GM18858 (cell line): ENCODE results near the gene WRNIP1.

ENCODE experiments used
- ATAC-seq: cut with Tn5 transposase; IDR thresholded peaks from one replicate; pipeline ENCODE4 v1.9.1; 2021; ENCODE audit not compliant: unreplicated experiment

Gene WRNIP1

GRCh38 chr6:2765166-2765895, at the start of gene WRNIP1:
WRNIP1 (plus strand) TSS chr6:2765393; CDS start chr6:2765623, 230 bp downstream.
- peak; percentile 81 for ATAC-seq

GRCh38 chr6:2715737-2716136, 49.5 kb upstream of the WRNIP1 start:
- ATAC-seq = no peak

- no peak for ATAC-seq
These were observed 48.1 kb upstream of the WRNIP1 start for GRCh38 chr6:2716936-2717700.

- no peak for ATAC-seq
These were observed 46.7 kb upstream of the WRNIP1 start for GRCh38 chr6:2718334-2719092.

- ATAC-seq = no peak
These were observed 46.1 kb upstream of the WRNIP1 start for GRCh38 chr6:2719093-2719455.

GRCh38 chr6:2721219-2721618, 44.0 kb upstream of the WRNIP1 start:
- ATAC-seq = no peak

- ATAC-seq = no peak
These were observed 39.7 kb upstream of the WRNIP1 start for GRCh38 chr6:2725364-2725988.

- no peak for ATAC-seq
These were observed 39.1 kb upstream of the WRNIP1 start for GRCh38 chr6:2725999-2726567.

GRCh38 chr6:2729921-2730320, 35.3 kb upstream of the WRNIP1 start:
- no peak for ATAC-seq

GRCh38 chr6:2730353-2731107, 34.7 kb upstream of the WRNIP1 start:
- no peak for ATAC-seq

- ATAC-seq = no peak
These were observed 33.8 kb upstream of the WRNIP1 start for GRCh38 chr6:2731281-2731909.

- ATAC-seq = no peak
These were observed 32.6 kb upstream of the WRNIP1 start for GRCh38 chr6:2732503-2733089.

- peak; percentile 91 for ATAC-seq
These were observed 31.9 kb upstream of the WRNIP1 start for GRCh38 chr6:2733324-2733723.

- no peak for ATAC-seq
These were observed 31.3 kb upstream of the WRNIP1 start for GRCh38 chr6:2733736-2734480.

GRCh38 chr6:2734488-2735166, 30.6 kb upstream of the WRNIP1 start:
- no peak for ATAC-seq

- ATAC-seq = no peak
These were observed 27.3 kb upstream of the WRNIP1 start for GRCh38 chr6:2737885-2738284.

- no peak for ATAC-seq
These were observed 26.7 kb upstream of the WRNIP1 start for GRCh38 chr6:2738373-2738979.

- ATAC-seq = no peak
These were observed 25.9 kb upstream of the WRNIP1 start for GRCh38 chr6:2739335-2739734.
